ENCODE results near the gene LDHAL6A.

LDHAL6A gene

DNA sequence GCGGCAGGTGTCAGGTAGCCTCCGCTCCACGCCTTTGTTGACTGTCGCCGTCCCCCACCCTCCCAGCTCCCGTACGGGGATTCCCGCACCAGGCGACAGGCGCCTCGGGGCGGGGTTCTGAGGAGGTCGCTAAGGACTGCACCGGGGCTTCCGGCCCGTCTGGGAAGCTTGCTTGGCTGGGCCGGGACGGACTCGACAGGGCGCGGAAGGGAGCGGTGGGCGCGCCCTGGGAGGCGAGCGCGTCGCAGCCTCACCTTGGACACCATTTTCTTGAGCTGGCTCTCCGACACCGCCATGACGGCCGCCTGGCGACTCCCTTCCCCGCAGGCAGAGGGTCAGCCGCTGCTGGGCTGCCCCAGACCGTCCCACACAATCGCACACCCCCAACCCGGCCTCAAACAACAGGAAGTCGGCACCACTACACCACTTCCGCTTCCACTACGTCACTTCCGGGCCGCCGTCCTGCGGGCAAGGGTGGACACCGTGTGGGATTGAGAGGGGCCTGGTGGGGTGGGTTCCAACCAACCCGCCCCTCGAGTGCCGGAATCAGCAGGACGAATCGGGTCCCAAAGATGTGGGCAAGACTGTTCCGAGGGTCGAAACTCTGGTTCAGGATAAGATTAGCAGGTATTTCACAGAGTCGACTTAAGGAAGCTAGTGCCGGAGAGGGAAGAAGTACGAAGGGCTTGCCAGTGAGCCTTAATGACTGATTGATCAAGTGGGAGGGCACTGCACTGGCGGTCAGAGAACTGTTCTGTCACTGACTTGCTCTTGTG lies 71.1 kb downstream of the LDHAL6A start, which contains the start of gene TSG101:
Gene TSG101, minus strand, starts transcription at position 422 of the 776 bp plus-strand sequence. Its CDS starts 126 bp downstream, at position 296.
- TF ChIP-seq SUZ12 (IDR thresholded peaks at IDR 0.05; ENCODE audit: extremely low read depth, insufficient read depth, insufficient read length), result no peak
- no peak for TF ChIP-seq ZNF274 (IDR thresholded peaks at IDR 0.05; ENCODE audit: low read depth, low read length)
- no peak for TF ChIP-seq YY1 (IDR thresholded peaks at IDR 0.05; ENCODE audit: insufficient read depth, insufficient read length)
- Histone ChIP-seq H3K27me3 (ENCODE audit: insufficient read depth, insufficient read length) (no peaks in the 10 kb centered on the region), H3K9ac (ENCODE audit: insufficient read length, low read depth) (peak within 1 kb of the TSS; percentile 91), H3K36me3 (ENCODE audit: insufficient read depth, insufficient read length, low read length) (peaks cover 15% of the 10 kb centered on the region), H3K4me3 (ENCODE audit: insufficient read length, low read depth) (peak within 1 kb of the TSS; percentile 89), H3K9me3 (ENCODE audit: insufficient read depth, low read length) (no peaks in the 10 kb centered on the region), H3K4me1 (ENCODE audit: insufficient read depth, insufficient read length) (no peaks in the 10 kb centered on the region)
- DNase-seq (ENCODE audit: low read depth, low spot score), result peak; percentile 79

- H3K9ac ChIP-seq (ENCODE audit: insufficient read length, low read depth), result peak overlapping the region; percentile 91
- TF ChIP-seq ZNF274 (IDR thresholded peaks at IDR 0.05; ENCODE audit: low read depth, low read length) (no peak), YY1 (IDR thresholded peaks at IDR 0.05; ENCODE audit: insufficient read depth, insufficient read length) (no peak), SUZ12 (IDR thresholded peaks at IDR 0.05; ENCODE audit: extremely low read depth, insufficient read depth, insufficient read length) (no peak)
- H3K4me3 ChIP-seq (ENCODE audit: insufficient read length, low read depth), result peak overlapping the region; percentile 89
- no peaks in the 10 kb centered on the region for H3K27me3 ChIP-seq (ENCODE audit: insufficient read depth, insufficient read length)
- H3K36me3 ChIP-seq (ENCODE audit: insufficient read depth, insufficient read length, low read length), result peaks cover 17% of the 10 kb centered on the region
- DNase-seq (ENCODE audit: low read depth, low spot score), result no peak
- H3K4me1 ChIP-seq (ENCODE audit: insufficient read depth, insufficient read length), result no peaks in the 10 kb centered on the region
- no peaks in the 10 kb centered on the region for H3K9me3 ChIP-seq (ENCODE audit: insufficient read depth, low read length)
Measured at GRCh38 chr11:18527512-18527911, 71.9 kb downstream of the LDHAL6A start.

Measured in NT2/D1 (cell line).